HL-60 (cell line): ENCODE results near the gene CES1.

ENCODE experiments used
- DNase-seq, 2 experiments: peaks; one replicate each; pipeline ENCODE4 v3.0.0-alpha.2; 2010 to 2020; ENCODE audit warnings: low read depth in 1 of 2, low spot score in 1 of 2
- H3K27ac ChIP-seq: fragments of 250-450 bp; sonication (Bioruptor Pico); replicated peaks from 2 replicates; pipeline ENCODE4 v1.5.1; 2020; ENCODE audit warnings: mild to moderate bottlenecking, moderate library complexity
- H3K27me3 ChIP-seq: fragments of 250-450 bp; sonication (Bioruptor Pico); 2 replicates; pipeline ENCODE4 v1.5.1; 2021; ENCODE audit warnings: mild to moderate bottlenecking, moderate library complexity; ENCODE audit not compliant: insufficient read depth, poor library complexity, severe bottlenecking
- H3K4me3 ChIP-seq: replicated peaks from 2 replicates; pipeline ENCODE4 v1.5.1; 2011; ENCODE audit warnings: mild to moderate bottlenecking, control low read depth, low read length; ENCODE audit not compliant: insufficient read depth
- GABPA ChIP-seq: IDR thresholded peaks from 2 replicates; pipeline ENCODE4 v1.6.1; 2012; ENCODE audit warnings: low read depth
- POLR2AphosphoS5 ChIP-seq: IDR thresholded peaks from 2 replicates; pipeline ENCODE4 v1.6.1; 2012; ENCODE audit warnings: low read depth
- REST ChIP-seq: IDR thresholded peaks from 2 replicates; pipeline ENCODE4 v1.6.1; 2012; ENCODE audit warnings: low read depth; ENCODE audit not compliant: insufficient replicate concordance
- SPI1 ChIP-seq: IDR thresholded peaks from 2 replicates; pipeline ENCODE4 v1.6.1; 2012; ENCODE audit warnings: low read depth, mild to moderate bottlenecking, borderline replicate concordance
- TF ChIP-seq, protein P1 (sequence below): IDR thresholded peaks from one replicate; pipeline ENCODE4 v1.5.1; 2011; ENCODE audit warnings: low read length, control low read depth, inconsistent platforms; ENCODE audit not compliant: insufficient read depth

The CES1 gene

GRCh38 chr16:55873122-55873521, 40.2 kb upstream of the CES1 start:
- Histone ChIP-seq H3K27me3 (no peaks in the 10 kb centered on the region), H3K27ac (no peak overlapping the region), H3K4me3 (no peak overlapping the region)
- no peak for DNase-seq
- TF ChIP-seq, protein P1, sequence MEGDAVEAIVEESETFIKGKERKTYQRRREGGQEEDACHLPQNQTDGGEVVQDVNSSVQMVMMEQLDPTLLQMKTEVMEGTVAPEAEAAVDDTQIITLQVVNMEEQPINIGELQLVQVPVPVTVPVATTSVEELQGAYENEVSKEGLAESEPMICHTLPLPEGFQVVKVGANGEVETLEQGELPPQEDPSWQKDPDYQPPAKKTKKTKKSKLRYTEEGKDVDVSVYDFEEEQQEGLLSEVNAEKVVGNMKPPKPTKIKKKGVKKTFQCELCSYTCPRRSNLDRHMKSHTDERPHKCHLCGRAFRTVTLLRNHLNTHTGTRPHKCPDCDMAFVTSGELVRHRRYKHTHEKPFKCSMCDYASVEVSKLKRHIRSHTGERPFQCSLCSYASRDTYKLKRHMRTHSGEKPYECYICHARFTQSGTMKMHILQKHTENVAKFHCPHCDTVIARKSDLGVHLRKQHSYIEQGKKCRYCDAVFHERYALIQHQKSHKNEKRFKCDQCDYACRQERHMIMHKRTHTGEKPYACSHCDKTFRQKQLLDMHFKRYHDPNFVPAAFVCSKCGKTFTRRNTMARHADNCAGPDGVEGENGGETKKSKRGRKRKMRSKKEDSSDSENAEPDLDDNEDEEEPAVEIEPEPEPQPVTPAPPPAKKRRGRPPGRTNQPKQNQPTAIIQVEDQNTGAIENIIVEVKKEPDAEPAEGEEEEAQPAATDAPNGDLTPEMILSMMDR, result no peak
- TF ChIP-seq GABPA (no peak), SPI1 (no peak), REST (no peak), POLR2AphosphoS5 (no peak)

DNA sequence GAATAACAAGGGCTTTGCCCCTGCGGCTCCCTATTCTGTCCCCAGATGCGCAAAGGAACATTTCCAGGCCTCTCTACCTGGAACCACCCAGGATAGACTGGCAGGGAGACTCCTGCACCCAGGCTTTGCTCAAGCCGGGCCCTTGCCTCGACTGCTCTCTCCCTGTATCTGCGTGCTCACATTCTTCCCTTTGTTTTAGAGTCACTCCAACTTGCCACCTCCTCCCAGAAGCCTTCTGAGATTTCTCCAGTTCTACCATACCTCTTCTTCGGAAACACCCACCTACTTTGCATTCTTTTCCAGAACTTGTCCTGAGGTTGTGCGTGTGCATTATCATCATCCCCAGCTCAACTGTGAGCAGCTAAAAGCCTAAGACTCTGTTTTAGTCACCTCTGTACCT, 39.2 kb upstream of the CES1 start:
- no peak for TF ChIP-seq GABPA
- no peak for TF ChIP-seq REST
- TF ChIP-seq, protein P1, result no peak
- TF ChIP-seq POLR2AphosphoS5, result no peak
- no peak for TF ChIP-seq SPI1

DNA sequence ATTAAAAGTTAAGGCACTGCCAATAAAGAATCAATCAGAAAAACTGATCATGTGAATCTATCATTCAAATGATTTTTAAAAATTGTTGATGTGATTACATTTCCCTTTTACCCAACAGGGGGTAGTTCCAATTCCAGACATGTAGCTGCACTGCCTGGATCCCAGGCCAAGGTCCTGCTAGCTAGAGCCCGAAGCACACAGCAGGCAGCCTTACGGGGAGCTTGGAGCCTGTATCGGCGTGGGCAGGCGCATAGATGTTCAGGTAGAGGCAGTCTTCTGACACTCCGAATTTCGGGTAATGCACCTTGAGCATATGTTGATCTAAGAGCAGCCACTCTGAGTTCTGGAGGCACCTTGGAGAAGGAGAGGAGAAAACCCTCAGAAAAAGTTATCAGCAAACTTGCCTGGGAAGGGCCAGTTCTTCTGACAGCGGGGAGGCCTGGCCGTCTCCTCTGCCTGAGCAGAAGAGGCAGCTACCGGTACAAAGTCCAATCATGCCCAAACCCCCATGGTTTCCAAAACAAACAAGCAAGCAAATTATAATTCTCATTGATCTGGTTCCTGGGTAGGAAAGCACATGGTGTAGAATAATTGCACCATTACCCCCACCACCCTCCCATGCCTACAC, 38.6 kb upstream of the CES1 start:
- no peak overlapping the region for H3K27ac ChIP-seq
- H3K4me3 ChIP-seq, result no peak overlapping the region
- no peak for DNase-seq
- no peaks in the 10 kb centered on the region for H3K27me3 ChIP-seq
- TF ChIP-seq REST (no peak), GABPA (no peak), POLR2AphosphoS5 (no peak), SPI1 (no peak)

More for the DNA sequence above, 39.2 kb upstream of the CES1 start:
- no peak overlapping the region for H3K27ac ChIP-seq
- H3K27me3 ChIP-seq, result no peaks in the 10 kb centered on the region
- no peak for DNase-seq
- no peak overlapping the region for H3K4me3 ChIP-seq
